M059J (cell line): ENCODE results near the gene RNF112. TPM values are rescaled to one million over a fixed set of nuclear protein-coding genes. Genes with fewer than 3 reads are reported as not detected.
"Not testable (repeated sequence)": the region's sequence is repeated elsewhere in the genome, so short reads cannot be mapped to it uniquely, and the experiment has no call there.

Experiments used
- DNase-seq: peaks from one replicate; pipeline ENCODE4 v3.0.0-alpha.2; 2012; ENCODE audit warnings: low read depth
- total RNA-seq: library from RNA; depleted of rRNA; stranded (reverse); fragments of >200 nt; shearing (Covaris generic); gene quantifications from 2 replicates; pipeline ENCODE4 v1.2.3, GENCODE V29; 2014

The RNF112 gene
- total RNA-seq, 1 experiment from 2014 or later: 0.39 TPM

DNA sequence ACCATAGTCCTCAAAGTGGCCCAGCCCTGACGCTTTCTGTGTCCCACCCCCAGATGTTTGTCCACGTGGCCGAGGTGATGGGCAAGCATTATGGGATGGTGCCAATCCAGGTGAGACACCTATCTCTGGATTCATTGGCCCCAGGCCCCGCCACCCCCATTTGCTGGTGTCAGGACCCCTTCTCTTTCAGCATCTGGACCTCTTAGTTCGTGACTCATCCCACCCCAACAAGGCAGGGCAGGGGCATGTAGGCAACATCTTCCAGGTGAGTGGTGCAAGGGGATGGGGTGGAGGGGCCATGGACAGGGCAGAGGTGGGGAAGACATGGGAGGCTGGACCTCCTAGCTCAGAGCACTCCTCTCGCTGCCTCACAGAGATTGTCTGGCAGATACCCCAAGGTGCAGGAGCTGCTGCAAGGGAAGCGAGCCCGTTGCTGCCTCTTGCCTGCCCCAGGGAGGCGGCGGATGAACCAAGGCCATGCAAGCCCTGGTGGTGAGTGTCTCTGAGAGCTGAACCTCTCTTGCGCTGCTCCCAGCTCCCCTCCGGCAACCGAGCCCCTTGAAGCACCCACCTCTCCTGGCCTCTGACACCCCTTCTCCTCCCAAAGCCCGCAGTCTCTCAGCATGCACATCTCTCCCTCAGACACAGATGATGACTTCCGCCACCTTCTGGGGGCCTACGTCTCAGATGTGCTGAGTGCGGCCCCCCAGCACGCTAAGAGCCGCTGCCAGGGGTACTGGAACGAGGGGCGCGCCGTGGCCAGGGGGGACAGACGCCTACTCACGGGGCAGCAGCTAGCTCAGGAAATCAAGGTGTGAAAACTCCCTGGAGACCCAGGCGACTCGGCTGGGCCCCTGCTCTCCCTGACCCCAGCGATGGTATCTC is 3.6 kb downstream of the RNF112 start:
- DNase-seq: no peak

DNA sequence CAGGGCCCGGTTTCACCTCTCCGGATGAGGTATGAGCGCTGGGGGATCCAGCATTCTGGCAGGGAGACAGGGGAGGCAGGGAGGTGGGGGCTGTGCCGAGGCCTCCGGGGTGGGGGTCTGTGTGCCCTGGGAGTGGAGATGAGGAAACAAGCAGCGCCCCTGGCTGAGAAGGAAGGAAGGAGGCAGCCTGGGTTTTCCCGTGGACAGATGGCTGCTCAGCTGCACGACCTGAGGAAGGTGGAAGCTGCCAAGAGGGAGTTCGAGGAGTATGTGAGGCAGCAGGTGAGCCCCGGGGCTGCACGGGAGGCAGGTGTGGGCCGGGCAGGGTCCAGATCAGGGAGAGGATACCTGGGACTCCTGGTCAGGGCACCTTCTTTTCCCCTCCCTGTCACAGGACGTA is 4.3 kb downstream of the RNF112 start:
- DNase-seq: no peak

DNA sequence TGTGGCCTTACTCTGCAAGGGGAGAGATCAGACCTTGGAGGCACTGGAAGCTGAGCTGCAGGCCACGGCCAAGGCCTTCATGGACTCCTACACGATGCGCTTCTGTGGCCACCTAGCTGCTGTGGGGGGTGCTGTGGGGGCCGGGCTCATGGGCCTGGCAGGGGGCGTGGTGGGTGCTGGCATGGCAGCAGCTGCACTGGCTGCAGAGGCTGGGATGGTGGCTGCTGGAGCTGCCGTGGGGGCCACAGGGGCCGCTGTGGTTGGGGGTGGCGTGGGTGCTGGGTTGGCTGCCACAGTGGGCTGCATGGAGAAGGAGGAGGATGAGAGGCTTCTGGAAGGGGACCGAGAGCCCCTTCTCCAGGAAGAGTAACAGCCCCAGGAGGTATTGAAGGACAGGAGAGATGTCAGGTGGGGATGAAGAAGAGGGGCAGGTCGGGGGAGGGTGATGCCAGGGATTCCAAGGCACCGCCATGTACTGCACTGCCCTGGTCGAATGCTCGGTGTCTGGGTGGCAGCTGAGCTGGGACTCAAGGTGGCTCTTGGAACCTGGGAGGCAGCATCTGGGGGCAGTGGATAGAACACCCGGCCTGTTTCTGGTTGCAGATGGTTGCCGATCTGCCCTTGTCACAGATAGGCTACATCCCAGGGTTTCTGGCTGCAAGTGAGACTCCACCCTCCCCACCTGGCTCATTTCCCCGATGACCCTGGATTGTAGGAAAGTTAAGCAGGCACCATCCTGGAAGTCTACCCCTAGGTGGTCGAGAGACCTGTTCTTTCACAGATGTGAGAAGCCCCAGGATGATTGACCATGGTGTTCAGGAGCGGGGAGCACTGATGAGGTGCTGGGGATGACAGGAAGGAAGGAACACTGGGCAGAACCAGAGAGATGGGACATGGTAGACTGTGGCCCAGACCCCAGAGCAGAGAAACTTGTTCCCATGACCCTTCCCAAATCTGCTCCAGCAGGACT is 5.1 kb downstream of the RNF112 start:
- DNase-seq: no peak

DNA sequence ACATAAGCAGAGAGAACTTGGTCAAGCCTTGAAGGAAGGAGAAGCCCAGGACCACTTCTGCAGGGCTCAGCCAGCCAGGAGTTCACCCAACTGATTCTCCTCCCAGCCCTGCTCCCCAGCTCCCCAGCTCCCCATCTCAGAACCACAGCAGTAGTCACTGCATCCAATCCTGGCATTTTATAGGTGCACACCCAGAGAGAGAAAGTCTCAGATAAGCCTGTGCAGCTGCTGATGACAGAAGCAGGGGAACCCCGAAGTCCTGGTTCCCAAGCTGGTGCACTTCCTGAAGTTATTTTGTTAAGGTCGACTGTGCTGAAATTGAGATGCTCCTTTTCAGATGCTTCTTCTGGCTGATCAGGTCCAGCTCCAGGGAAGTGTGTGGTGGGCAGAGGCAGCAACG is 6.6 kb downstream of the RNF112 start:
- DNase-seq: no peak

DNA sequence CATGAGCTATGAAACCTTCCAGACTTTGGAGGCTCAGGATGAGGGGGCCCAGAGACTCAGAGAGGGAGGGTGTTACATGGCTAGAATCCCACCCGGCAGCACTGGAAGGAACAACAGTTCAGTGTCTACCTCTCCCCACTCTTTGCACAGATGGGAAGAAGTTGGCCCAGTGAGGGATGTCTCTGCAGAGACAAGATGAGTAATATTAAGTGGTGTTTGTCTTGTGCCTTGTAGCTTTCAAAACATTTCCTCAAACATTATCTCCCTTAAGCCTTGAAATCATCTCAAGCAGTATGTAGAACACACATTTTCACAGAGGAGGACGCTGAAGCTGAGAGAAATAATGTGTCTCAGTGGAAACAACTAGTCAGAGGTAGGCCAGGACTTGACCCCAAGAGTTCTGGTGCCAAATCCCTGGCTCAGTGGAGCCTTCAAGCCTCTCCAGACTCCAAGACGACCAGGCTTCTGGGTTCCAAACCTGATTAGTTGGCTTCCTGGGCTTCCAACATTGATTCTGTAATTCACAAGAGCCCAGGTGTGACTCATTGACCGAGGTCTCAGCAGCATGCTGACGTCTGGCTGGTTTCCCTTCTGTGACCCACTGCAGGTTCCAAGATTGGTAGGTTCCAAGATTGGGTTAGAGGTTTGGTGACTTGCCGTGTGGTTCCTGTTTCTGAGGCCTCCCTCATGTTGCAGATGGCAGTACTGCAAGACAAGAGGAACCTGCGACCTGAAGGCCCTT is 7.4 kb downstream of the RNF112 start:
- DNase-seq: peak; percentile 74

DNA sequence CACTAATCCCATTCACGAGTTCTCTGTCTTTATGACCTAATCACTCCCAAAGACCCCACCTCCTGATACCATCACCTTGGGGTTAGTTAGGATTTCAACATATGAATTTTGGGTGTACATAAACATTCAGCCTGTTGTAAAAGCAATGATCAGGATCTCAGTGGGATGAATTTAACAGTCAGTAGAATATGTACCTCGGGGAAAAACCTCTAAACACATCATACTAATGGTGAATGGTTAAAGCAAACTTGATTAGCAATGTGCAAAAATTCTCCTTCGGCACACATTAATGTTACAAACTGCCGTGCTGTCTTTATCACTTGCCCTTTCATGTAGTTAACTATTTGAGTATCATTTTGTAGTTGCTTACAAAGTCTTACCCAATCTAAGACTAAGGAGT is 10.2 kb downstream of the RNF112 start:
- DNase-seq: no peak

DNA sequence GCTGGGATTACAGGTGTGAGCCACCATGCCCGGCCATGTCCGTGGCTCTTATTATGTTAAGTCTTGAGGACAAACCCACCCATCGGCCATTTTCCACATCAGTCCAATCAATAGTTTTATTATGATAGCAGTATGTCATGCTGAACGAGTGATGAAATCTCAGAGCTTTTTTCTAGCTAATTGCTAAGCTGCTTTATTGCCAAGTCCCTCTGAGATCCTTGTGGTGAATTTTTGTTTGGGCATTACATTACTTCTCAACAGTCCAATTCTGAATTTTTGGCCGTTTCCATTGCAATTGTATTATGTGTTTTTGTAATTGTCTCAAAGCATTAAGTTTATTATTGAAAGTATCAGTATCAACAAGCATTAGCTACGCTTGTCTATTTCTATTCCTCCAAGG is 10.9 kb downstream of the RNF112 start:
- DNase-seq: no peak

DNA sequence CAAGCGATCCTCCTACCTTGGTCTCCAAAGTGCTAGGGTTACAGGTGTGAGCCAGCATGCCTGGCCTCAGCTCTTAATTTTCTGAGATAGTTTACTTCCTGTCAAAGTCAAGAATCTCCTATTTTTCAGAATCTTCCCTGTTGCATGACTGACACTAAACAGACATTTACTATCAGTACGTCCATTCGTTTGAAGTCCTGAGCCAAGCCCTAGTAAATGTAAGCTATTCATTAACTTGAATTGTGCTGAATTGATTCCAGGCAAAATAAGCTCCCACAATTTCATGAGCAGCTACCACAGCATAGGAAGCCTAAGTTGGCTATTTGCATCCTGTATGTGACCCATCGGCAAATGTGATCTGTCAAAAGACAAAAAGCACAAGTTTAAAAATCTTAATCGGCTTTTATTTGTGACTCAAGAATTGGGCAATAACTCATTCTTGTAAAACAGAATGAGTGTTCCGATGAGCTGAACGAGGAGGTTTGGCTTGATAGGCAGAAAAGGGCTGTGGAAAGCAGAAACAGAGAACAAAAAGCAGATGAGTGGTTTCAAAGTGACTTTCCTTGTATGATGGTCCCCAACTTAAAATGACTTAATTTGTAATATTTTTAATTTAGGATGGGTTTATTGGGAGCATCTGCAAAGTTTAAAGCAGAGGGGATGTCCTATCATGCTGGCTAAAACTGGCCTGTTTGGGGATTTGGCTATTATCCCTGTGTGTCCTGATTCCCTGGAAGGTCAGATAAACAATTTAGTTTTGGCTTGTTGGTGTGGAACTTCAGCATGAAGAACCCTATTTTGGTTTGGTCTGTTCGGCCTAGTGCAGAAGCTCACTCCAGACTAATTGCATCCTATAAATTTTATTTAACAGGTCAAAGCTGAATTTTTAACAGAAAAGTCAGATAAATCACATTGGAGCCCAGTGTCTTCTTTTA is 14.2 kb downstream of the RNF112 start:
- no peak for DNase-seq

DNA sequence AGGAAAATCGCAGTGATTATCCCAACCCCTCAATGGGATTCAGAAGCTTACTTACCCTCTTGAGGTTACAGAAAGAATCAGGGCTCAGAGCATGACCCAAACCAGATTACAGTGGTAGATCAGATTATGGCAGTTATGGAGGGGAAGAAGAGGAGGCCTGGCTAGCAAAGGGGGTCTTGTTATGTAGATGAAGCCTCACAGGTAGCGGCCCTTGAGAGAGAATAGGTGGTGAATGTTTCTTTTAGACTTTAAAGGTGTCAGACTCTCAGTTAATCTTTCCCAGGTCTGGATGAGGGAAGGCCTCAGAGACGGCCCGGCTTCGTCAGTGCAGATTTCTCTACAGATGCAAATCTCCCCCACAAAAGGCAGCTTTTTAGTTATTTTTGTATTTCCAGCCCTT is 15.6 kb downstream of the RNF112 start:
- no peak for DNase-seq

DNA sequence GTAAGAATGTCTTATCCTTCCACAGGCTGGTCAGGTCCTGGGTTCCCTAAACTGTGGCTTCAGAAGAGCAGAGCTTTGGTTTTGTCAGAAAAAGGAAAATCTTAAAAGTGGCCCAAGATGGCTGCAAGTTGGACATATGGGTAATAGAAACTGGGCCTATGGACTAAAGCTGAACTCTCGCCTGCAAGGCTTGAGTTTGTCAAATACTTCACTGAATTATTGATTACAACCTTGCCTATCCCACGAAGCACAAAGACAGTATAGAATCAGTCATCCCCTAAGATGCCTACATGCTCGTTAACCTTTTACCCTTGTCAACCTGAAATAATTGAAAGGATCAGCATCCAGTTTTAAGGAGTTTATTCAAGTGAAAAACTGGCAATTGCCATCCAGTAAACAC is 20.7 kb downstream of the RNF112 start:
- DNase-seq: no peak

DNA sequence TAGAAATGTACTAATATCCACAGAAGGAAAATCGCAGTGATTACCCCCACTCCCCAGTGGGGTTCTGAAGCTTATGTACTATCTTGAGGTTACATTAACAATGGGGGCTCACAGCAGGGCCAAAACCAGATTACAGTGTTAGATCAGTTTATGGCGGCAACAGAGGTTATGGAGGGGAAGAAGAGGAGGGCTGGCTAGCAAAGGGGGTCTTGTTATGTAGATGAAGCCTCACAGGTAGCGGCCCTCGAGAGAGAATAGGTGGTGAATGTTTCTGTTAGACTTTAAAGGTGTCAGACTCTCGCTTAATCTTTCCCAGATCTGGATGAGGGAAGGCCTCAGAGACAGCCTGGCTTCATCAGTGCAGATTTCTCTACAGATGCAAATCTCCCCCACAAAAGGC is 22.2 kb downstream of the RNF112 start:
- DNase-seq: no peak

DNA sequence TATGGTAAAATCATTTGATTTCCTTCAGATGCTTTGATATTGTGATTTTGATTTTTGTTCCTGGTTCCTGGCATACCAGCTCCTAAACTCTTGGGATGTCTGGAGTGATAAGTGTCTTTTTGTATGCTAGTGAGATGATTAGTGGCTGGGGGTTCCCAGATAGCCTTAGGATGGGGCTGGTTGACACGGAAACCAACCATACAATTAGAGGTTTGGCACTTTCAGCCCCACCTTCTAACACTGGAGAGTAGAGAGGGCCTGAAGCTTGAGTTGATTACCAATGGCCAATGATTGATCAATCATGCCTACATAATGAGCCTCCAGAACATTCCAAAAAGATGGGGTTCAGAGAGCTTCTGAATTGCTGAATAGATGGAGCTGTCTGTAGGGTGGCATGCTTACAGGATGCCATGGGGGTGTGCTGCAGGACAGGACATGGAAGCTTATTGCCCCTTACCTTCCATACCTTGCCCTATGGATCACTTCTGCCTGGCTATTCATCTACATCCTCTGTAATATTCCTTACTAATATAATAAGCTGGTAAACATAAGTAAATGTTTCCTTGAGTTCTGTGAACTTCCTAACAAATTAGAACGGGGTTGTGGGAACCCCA is 22.8 kb downstream of the RNF112 start:
- no peak for DNase-seq

DNA sequence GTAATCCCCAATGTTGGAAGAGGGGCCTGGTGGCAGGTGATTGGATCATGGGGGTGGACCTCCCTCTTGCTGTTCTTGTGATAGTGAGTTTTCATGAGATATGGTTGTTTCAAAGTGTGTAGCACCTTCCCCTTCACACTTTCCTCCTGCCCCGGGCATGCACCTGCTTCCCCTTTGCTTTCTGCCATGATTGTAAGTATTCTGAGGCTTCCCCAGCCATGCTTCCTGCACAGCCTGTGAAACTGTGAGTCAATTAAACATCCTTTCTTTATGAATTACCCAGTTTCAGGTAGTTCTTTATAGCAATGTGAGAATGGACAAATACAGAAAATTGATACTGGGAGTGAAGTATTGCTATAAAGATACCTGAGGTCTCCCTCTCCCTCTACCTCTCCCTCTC is 29.4 kb downstream of the RNF112 start:
- no peak for DNase-seq

DNA sequence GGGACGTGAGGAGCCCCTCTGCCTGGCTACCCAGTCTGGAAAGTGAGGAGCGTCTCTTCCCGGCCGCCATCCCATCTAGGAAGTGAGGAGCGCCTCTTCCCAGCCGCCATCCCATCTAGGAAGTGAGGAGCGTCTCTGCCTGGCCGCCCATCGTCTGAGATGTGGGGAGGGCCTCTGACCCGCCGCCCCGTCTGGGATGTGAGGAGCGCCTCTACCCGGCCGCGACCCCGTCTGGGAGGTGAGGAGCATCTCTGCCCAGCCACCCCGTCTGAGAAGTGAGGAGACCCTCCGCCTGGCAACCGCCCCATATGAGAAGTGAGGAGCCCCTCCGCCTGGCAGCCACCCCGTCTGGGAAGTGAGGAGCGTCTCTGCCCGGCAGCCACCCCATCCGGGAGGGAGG is 30.3 kb downstream of the RNF112 start:
- not testable (repeated sequence) for DNase-seq

DNA sequence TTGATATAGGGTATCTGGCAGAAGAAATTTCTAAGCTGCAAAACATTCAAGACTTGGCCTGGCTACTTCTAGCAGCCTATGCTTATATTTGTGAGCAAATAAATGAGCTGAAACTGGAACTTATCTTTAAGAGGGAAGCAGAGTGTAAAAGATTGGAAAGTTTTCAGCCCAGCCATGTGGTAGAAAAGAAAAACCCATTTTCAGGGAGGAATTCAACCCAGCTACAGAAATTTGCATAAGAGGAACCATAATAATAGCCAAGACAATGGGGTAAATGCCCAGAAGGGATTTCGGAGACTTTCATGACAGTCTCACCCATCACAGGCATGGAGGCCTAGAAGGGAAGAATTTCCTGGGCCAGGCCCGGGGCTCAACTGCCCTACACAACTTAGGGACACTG is 31.7 kb downstream of the RNF112 start:
- no peak for DNase-seq

DNA sequence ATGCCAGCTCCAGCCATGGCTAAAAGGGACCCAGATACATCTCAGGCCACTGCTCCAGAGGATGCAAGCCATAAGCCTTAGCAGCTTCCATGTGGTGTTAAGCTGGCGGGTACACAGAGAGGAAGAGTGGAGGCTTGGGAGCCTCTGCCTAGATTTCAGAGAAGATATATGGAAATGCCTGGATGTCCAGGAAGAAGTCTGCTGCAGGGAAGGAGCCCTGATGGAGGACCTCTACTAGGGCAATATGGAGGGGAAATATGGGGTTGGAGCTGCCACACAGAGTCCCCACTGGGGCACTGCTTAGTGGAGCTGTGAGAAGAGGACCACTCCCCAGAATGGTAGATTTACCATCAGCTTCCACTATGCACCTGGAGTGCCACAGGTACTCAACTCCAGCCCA is 32.1 kb downstream of the RNF112 start:
- DNase-seq: no peak

DNA sequence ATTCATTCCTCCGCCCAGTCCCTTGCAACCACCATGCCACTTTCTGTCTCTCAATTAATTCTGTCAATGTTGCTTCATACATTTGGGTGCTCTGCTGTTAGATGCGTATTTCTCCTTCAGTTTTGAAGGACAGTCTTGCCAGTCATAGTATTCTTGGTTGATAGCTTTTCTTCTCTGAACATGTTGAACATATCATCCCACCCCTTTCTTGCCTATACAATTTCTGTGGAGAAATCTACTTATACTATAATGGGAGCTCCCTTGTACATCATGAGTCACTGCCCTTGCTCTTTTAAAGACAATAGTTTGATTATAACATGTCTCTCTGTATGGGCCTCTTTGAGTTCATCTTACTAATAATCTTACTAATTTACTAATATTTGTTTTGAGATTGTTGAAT is 34.1 kb downstream of the RNF112 start:
- DNase-seq: no peak

DNA sequence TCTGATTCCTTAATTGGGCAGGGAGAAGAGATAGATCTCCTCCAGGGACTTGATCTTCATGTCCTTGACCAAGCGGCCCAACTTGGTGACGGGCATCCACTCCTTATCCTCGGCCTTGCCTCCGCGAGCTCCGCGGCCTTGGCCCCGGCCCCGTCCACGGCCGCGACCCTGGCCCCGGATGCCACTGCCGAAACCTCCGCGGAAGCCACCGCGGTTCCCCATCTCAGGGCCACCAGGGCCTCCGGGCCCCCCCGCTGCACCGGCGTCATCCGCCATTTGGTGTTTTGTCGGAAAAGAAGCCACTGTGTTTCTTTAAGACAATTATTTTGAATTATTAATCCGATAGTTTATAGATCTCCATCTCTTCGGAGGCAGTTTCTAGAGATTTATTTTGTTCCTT is 35.5 kb downstream of the RNF112 start:
- DNase-seq: not testable (repeated sequence)

DNA sequence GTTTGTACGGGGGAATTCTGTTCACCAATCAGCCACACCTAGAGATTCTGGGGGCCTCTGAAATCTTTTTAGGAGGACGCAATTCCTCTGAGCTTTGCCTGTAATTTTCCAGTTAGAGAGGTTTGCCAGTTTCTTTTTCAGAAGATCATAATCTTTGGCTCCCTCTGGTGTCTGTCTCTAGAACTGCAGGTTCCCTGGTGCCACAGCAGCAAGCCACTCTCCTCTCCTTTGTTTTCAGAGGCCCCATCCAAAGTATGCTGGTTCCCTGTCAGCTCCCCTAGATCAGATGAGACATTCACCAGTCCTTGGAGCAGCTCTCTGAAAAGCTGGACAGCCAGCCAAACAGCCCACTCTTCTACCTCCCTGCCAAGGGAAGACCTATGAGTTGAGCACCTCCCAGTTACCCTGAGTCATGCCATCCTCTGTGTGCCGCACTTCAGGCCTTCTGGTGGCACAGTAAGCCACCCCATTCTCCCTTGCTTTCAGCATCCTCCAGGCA is 36.1 kb downstream of the RNF112 start:
- DNase-seq: peak; percentile 62
